ENCODE measurements around the gene EDAR.

The EDAR gene

GRCh38 chr2:109001201-109001600 is 12.2 kb upstream of the EDAR start:
- no peak overlapping the region for H3K4me3 ChIP-seq (ENCODE audit: low read depth, low read length)
- peaks cover 20% of the 10 kb centered on the region for H3K27me3 ChIP-seq (ENCODE audit: insufficient read depth, low read length)
- H3K4me1 ChIP-seq (ENCODE audit: control insufficient read depth, insufficient read depth, low read length, unreplicated experiment) = no peaks in the 10 kb centered on the region
- no peaks in the 10 kb centered on the region for H3K79me2 ChIP-seq (ENCODE audit: control insufficient read depth, insufficient read depth, low read length, unreplicated experiment)
- H3K27ac ChIP-seq (ENCODE audit: low read depth, low read length) = no peak overlapping the region
- H2AFZ ChIP-seq (ENCODE audit: low read length, unreplicated experiment) = no peak overlapping the region
- no peaks in the 10 kb centered on the region for H3K36me3 ChIP-seq (ENCODE audit: insufficient read depth, low read length)

DNA sequence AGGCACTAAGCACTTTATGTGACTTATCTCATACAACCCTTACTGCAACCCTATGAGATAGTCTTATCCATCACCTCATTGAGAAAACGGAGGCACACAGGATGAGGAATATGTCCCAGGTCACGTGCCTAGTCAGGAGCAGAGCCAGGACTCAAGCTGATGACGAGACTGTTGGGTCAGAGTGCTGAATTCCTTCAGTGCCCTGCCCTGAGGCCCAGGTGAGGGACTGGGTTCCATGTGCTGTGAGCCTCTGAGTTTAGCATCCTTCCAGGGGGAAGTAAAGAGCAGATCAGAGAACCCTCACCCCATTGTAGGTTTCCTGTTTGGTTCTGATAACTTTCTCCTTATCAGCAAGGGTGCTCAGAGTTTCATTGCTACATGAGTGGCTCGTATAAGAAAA is 11.7 kb upstream of the EDAR start:
- H3K36me3 ChIP-seq (ENCODE audit: insufficient read depth, low read length) = no peaks in the 10 kb centered on the region
- no peaks in the 10 kb centered on the region for H3K79me2 ChIP-seq (ENCODE audit: control insufficient read depth, insufficient read depth, low read length, unreplicated experiment)
- H3K27ac ChIP-seq (ENCODE audit: low read depth, low read length) = no peak overlapping the region
- H3K4me3 ChIP-seq (ENCODE audit: low read depth, low read length) = no peak overlapping the region
- H3K27me3 ChIP-seq (ENCODE audit: insufficient read depth, low read length) = peaks cover 20% of the 10 kb centered on the region
- no peak overlapping the region for H2AFZ ChIP-seq (ENCODE audit: low read length, unreplicated experiment)
- no peaks in the 10 kb centered on the region for H3K4me1 ChIP-seq (ENCODE audit: control insufficient read depth, insufficient read depth, low read length, unreplicated experiment)

DNA sequence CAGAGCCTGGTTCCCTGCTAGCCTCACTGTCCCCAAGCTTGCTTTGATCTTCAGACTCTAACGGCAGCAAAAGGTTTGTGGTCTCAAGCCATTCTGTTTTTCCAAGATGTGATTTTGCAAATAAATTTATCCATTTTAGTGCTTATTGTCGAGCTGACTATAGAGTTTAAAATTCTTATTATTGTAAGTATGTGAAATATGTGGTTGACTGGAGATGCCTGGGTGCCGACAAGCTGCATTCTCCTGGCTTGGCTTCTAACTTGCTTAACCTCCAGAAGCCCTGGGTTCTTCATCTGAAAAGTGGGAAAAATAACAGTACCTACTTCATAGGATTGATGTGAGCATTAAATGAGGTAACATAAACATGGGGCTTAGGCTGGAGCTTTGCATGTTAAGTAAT is 9.9 kb upstream of the EDAR start:
- Histone ChIP-seq H3K36me3 (ENCODE audit: insufficient read depth, low read length) (no peaks in the 10 kb centered on the region), H3K27me3 (ENCODE audit: insufficient read depth, low read length) (peaks cover 13% of the 10 kb centered on the region)

GRCh38 chr2:108994178-108994577 is 5.2 kb upstream of the EDAR start:
- no peaks in the 10 kb centered on the region for H3K4me1 ChIP-seq (ENCODE audit: control insufficient read depth, insufficient read depth, low read length, unreplicated experiment)
- H3K36me3 ChIP-seq (ENCODE audit: insufficient read depth, low read length) = no peaks in the 10 kb centered on the region
- H3K27ac ChIP-seq (ENCODE audit: low read depth, low read length) = no peak overlapping the region
- no peak overlapping the region for H2AFZ ChIP-seq (ENCODE audit: low read length, unreplicated experiment)
- H3K27me3 ChIP-seq (ENCODE audit: insufficient read depth, low read length) = peaks cover 43% of the 10 kb centered on the region
- no peaks in the 10 kb centered on the region for H3K79me2 ChIP-seq (ENCODE audit: control insufficient read depth, insufficient read depth, low read length, unreplicated experiment)
- no peak overlapping the region for H3K4me3 ChIP-seq (ENCODE audit: low read depth, low read length)

More for the DNA sequence above, 9.9 kb upstream of the EDAR start:
- Histone ChIP-seq H3K4me3 (ENCODE audit: low read depth, low read length) (no peak overlapping the region), H3K4me1 (ENCODE audit: control insufficient read depth, insufficient read depth, low read length, unreplicated experiment) (no peaks in the 10 kb centered on the region), H3K79me2 (ENCODE audit: control insufficient read depth, insufficient read depth, low read length, unreplicated experiment) (no peaks in the 10 kb centered on the region), H2AFZ (ENCODE audit: low read length, unreplicated experiment) (no peak overlapping the region), H3K27ac (ENCODE audit: low read depth, low read length) (no peak overlapping the region)

DNA sequence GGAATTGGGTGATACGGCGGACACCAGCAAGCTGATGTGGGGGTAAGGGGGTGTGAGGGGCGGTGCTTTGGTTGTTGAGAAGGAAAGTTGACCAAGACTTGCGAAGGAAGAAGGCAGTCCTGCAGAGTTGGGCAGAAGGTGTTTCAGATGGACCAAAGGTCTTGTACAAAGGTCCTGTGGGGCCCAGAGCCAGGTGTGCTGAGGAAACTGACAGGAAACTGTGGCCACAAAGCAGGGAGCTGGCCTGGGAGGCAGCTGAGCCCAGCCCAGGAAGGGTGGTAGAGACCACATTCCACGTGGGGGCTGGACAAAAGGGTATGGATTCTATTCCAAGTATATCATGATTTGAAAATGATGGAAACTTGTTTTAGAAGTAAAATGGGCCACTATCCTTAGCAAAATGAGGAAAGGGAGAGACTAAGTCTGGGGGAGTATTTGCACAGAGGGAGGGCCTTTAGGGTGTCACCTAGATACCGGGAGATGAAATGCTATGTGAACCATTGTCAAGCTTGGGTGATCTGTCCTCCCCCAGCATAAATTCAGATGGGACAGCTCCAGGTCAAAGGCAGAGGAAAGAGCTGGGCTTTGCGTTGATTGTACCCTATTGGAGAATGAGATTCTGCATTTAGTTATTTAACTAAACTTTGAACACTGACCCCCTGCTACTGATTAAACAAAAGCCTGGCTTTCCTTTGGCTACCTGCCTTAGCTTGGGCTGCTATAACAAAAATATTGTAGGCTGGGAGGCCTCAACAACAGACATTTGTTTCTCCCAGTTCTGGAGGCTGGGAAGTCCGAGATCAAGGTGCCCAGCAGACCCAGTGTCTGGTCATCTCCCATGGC is 4.3 kb upstream of the EDAR start:
- Histone ChIP-seq H3K27me3 (ENCODE audit: insufficient read depth, low read length) (peaks cover 51% of the 10 kb centered on the region), H3K36me3 (ENCODE audit: insufficient read depth, low read length) (no peaks in the 10 kb centered on the region), H3K79me2 (ENCODE audit: control insufficient read depth, insufficient read depth, low read length, unreplicated experiment) (no peaks in the 10 kb centered on the region), H3K4me3 (ENCODE audit: low read depth, low read length) (no peak overlapping the region), H3K4me1 (ENCODE audit: control insufficient read depth, insufficient read depth, low read length, unreplicated experiment) (no peaks in the 10 kb centered on the region), H2AFZ (ENCODE audit: low read length, unreplicated experiment) (no peak overlapping the region), H3K27ac (ENCODE audit: low read depth, low read length) (no peak overlapping the region)

DNA sequence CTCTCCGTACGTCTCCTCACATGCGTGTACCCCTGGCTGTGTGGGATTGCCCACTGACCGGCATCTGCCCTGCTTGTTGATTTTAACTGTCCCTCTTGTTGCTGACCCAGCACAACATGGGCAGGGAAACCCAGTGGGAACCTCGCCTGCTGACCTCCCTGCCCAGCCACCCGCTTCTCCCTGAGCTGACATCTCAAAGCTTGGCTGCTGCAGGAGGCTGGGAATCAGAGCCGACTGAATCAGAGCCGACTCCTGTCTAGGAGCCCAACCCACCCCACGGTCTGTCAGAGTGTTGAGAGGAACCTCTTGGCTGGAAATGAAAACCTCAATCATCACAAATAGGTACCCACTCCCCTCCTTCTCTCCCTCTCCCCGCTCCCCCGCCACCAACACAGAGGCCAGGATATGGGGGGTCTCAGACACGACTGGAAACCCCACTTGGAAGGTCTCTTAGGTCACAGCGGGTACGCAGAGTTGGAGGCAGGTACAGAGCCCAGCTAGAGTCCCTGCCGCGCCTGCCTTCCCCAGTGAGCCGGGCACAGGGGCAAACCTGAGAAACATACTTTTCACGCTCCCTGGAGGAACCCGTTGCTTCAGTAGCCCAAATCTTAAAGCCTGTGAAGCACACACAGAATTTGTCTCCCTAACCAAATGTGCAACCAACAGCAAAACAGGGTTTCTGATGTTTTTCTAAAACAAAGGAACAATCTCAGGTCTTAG is 784 bp downstream of the EDAR start:
- Histone ChIP-seq H3K36me3 (ENCODE audit: insufficient read depth, low read length) (no peaks in the 10 kb centered on the region), H2AFZ (ENCODE audit: low read length, unreplicated experiment) (no peak overlapping the region), H3K27me3 (ENCODE audit: insufficient read depth, low read length) (peaks cover 87% of the 10 kb centered on the region), H3K4me3 (ENCODE audit: low read depth, low read length) (no peak overlapping the region), H3K27ac (ENCODE audit: low read depth, low read length) (no peak overlapping the region), H3K79me2 (ENCODE audit: control insufficient read depth, insufficient read depth, low read length, unreplicated experiment) (no peaks in the 10 kb centered on the region), H3K4me1 (ENCODE audit: control insufficient read depth, insufficient read depth, low read length, unreplicated experiment) (no peaks in the 10 kb centered on the region)

- H3K27me3 ChIP-seq (ENCODE audit: insufficient read depth, low read length) = peaks cover 93% of the 10 kb centered on the region
- H3K4me1 ChIP-seq (ENCODE audit: control insufficient read depth, insufficient read depth, low read length, unreplicated experiment) = no peaks in the 10 kb centered on the region
- H3K79me2 ChIP-seq (ENCODE audit: control insufficient read depth, insufficient read depth, low read length, unreplicated experiment) = no peaks in the 10 kb centered on the region
- no peak overlapping the region for H2AFZ ChIP-seq (ENCODE audit: low read length, unreplicated experiment)
- no peaks in the 10 kb centered on the region for H3K36me3 ChIP-seq (ENCODE audit: insufficient read depth, low read length)
- H3K4me3 ChIP-seq (ENCODE audit: low read depth, low read length) = no peak overlapping the region
- H3K27ac ChIP-seq (ENCODE audit: low read depth, low read length) = no peak overlapping the region
These were observed 2.0 kb downstream of the EDAR start for GRCh38 chr2:108986916-108987510.

- no peaks in the 10 kb centered on the region for H3K4me1 ChIP-seq (ENCODE audit: control insufficient read depth, insufficient read depth, low read length, unreplicated experiment)
These were observed 5.4 kb downstream of the EDAR start for GRCh38 chr2:108983610-108984009.

GRCh38 chr2:108983061-108983460 is 6.0 kb downstream of the EDAR start:
- H3K4me1 ChIP-seq (ENCODE audit: control insufficient read depth, insufficient read depth, low read length, unreplicated experiment) = no peaks in the 10 kb centered on the region
- H2AFZ ChIP-seq (ENCODE audit: low read length, unreplicated experiment) = no peak overlapping the region
- no peaks in the 10 kb centered on the region for H3K79me2 ChIP-seq (ENCODE audit: control insufficient read depth, insufficient read depth, low read length, unreplicated experiment)
- no peaks in the 10 kb centered on the region for H3K36me3 ChIP-seq (ENCODE audit: insufficient read depth, low read length)
- no peak overlapping the region for H3K27ac ChIP-seq (ENCODE audit: low read depth, low read length)
- H3K4me3 ChIP-seq (ENCODE audit: low read depth, low read length) = no peak overlapping the region
- H3K27me3 ChIP-seq (ENCODE audit: insufficient read depth, low read length) = peaks cover 88% of the 10 kb centered on the region

More at GRCh38 chr2:108983610-108984009, 5.4 kb downstream of the EDAR start:
- Histone ChIP-seq H3K4me3 (ENCODE audit: low read depth, low read length) (no peak overlapping the region), H3K36me3 (ENCODE audit: insufficient read depth, low read length) (no peaks in the 10 kb centered on the region), H3K27ac (ENCODE audit: low read depth, low read length) (no peak overlapping the region), H3K79me2 (ENCODE audit: control insufficient read depth, insufficient read depth, low read length, unreplicated experiment) (no peaks in the 10 kb centered on the region), H2AFZ (ENCODE audit: low read length, unreplicated experiment) (no peak overlapping the region), H3K27me3 (ENCODE audit: insufficient read depth, low read length) (peaks cover 90% of the 10 kb centered on the region)

GRCh38 chr2:108982259-108982679 is 6.8 kb downstream of the EDAR start:
- no peaks in the 10 kb centered on the region for H3K36me3 ChIP-seq (ENCODE audit: insufficient read depth, low read length)
- H3K79me2 ChIP-seq (ENCODE audit: control insufficient read depth, insufficient read depth, low read length, unreplicated experiment) = no peaks in the 10 kb centered on the region
- no peak overlapping the region for H3K27ac ChIP-seq (ENCODE audit: low read depth, low read length)
- H3K27me3 ChIP-seq (ENCODE audit: insufficient read depth, low read length) = peaks cover 87% of the 10 kb centered on the region
- H3K4me3 ChIP-seq (ENCODE audit: low read depth, low read length) = no peak overlapping the region
- no peak overlapping the region for H2AFZ ChIP-seq (ENCODE audit: low read length, unreplicated experiment)
- no peaks in the 10 kb centered on the region for H3K4me1 ChIP-seq (ENCODE audit: control insufficient read depth, insufficient read depth, low read length, unreplicated experiment)
